Esophagus (tissue), 2 donors: Measurements from ENCODE around the gene KRT74. TPM values are rescaled to one million over a fixed set of nuclear protein-coding genes. Genes with fewer than 3 reads are reported as not detected.

Source experiments
- H3K27ac ChIP-seq, 2 donors: one replicate each; pipeline ENCODE4 v1.5.1; 2013; ENCODE audit warnings: low read depth in 2 of 2, mild to moderate bottlenecking in 2 of 2, inconsistent platforms in 1 of 2, low read length in 1 of 2, moderate library complexity in 1 of 2
- H3K27me3 ChIP-seq, 2 donors: one replicate each; pipeline ENCODE4 v1.6.1; 2013; ENCODE audit warnings: low read length in 2 of 2, control low read depth in 1 of 2, mild to moderate bottlenecking in 1 of 2; ENCODE audit not compliant: insufficient read depth in 2 of 2, control insufficient read depth in 1 of 2
- H3K36me3 ChIP-seq, 2 donors: one replicate each; pipeline ENCODE4 v1.6.1; 2013; ENCODE audit warnings: low read length in 1 of 2; ENCODE audit not compliant: control insufficient read depth in 2 of 2, insufficient read depth in 2 of 2
- H3K4me1 ChIP-seq, 2 donors: one replicate each; pipeline ENCODE4 v1.6.1; 2013; ENCODE audit warnings: low read length in 1 of 2; ENCODE audit not compliant: control insufficient read depth in 2 of 2, insufficient read depth in 2 of 2
- H3K4me3 ChIP-seq, 2 donors: one replicate each; pipeline ENCODE4 v1.5.1; 2013; ENCODE audit warnings: low read length in 2 of 2, mild to moderate bottlenecking in 2 of 2, low read depth in 1 of 2, moderate library complexity in 1 of 2
- H3K9me3 ChIP-seq, 2 donors: one replicate each; pipeline ENCODE4 v1.6.1; 2013; ENCODE audit warnings: mild to moderate bottlenecking in 2 of 2, low read depth in 1 of 2, low read length in 1 of 2, moderate library complexity in 1 of 2; ENCODE audit not compliant: control insufficient read depth in 2 of 2, insufficient read depth in 1 of 2
- WGBS, 2 donors: extraction: QIAGEN DNeasy Blood & Tissue Kit; methylation state at CpG; one replicate each; pipeline ENCODE4 v1.1.7; 2013; 5-methylcytosine and 5-hydroxymethylcytosine counted together
- polyA plus RNA-seq, 2 donors: library from polyadenylated mRNA; stranded (reverse); fragments of 200-250 nt; gene quantifications; one replicate each; pipeline ENCODE4 v1.2.3, GENCODE V29; 2013
- donor health status: healthy with polysubstance abuse.
- donor health status: Bipolar disorder and iron deficiency.

Gene KRT74
- polyA plus RNA-seq, 2 donors = 0.07 to 0.24 TPM

DNA sequence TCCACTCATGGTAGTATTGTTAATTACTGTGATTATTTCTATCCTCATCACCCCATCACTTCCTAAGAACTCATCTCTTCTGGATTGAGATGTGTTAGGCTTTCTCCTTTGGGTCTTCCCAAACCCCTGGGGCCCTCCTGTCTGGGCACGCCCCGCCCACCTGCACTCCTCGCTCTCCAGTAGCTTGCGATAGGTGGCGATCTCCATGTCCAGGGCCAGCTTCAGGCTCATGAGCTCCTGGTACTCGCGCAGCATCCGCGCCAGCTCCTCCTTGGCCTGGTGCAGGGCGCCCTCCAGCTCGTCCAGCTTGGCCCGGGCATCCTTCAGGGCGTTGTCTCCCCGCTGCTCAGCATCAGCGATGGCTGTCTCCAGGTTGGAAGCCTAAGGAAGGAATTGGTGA, 27.5 kb downstream of the KRT74 start:
- no peaks in the 10 kb centered on the region for H3K36me3 ChIP-seq
- peaks cover 0 to 8% of the 10 kb centered on the region in 2 donors for H3K4me1 ChIP-seq
- H3K27ac ChIP-seq = no peak overlapping the region
- H3K27me3 ChIP-seq = no peaks in the 10 kb centered on the region
- WGBS, 2 donors = 83 to 89% methylated on average over 15 of the region's 15 CpGs
- H3K9me3 ChIP-seq = no peaks in the 10 kb centered on the region
- no peak overlapping the region for H3K4me3 ChIP-seq

DNA sequence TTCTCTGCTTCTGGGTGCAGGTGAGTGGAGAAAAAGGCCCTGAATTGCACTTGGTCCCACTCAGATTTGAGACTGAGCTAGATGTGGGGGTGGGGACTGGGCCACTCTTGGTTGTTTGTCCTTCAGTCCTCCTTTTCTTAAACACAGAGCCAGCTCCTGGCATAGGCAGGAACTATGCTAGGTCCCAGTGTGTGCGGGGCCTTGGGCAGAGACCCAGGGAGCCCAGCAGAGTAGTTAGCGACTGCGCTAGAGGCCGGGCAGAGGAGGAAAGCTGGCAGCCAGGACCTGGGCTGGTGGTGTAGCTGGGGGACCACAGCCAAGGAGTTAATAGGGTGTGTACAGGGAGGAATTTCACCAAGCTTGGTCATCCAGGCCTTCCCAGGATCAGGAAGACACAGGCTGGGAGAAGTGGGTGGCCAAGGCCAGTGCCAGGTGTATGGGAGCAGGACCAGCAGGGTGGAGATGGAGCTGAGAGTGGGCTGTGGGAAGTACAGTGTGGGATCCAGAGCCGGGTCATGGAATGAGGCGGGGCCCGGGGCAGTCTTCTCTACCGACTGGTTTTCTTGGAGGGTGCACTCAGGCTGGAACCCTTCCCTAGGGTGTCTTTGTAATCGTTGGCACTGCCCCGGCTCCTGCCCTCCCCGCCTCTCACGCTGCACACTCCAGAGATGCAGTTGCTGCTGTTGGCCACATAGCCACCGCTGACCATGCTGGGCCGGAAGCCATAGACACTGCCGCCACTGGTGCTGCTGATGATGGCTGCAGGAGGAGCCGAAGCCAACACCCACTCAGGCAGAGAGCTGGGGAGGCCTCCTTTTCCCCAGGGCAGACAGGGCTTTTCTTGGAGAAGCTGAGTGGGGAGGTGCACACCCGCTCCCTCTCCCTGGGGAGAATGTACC, 29.4 kb downstream of the KRT74 start:
- Histone ChIP-seq H3K27me3 (no peaks in the 10 kb centered on the region), H3K4me1 (peaks cover 0 to 18% of the 10 kb centered on the region in 2 donors), H3K27ac (no peak overlapping the region), H3K4me3 (no peak overlapping the region), H3K9me3 (no peaks in the 10 kb centered on the region), H3K36me3 (no peaks in the 10 kb centered on the region)
- 53 to 62% methylated on average over 17 of the region's 17 CpGs for WGBS, 2 donors

DNA sequence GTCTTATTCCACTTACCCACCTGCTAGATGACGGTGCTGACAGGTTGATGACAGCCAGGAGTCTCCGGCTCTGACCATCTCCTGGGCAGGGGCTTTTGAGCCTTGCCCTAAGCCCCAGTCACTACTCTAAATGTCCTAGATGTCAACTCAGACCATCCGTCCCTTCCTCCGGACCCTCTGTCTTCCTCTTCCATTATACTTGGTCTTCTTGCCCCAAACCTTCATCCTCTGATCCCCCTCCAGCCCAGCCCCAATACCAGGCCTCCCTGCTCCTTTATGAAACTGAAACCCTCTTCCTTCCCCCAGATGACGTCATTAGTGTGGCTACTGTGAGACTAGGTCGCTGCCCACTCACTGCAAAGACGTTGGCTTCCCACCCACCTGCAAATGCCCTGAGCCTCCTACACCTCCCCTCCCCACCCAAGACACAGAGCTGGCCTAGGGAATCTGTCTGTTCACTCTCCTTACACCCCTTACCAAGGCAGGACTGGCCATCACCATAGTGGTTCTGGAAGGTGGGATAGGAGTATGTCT, 30.8 kb downstream of the KRT74 start:
- Histone ChIP-seq H3K9me3 (no peaks in the 10 kb centered on the region), H3K27ac (no peak overlapping the region), H3K4me3 (no peak overlapping the region), H3K4me1 (peaks cover 0 to 18% of the 10 kb centered on the region in 2 donors), H3K36me3 (no peaks in the 10 kb centered on the region), H3K27me3 (no peaks in the 10 kb centered on the region)
- 68 to 75% methylated on average over 7 of the region's 7 CpGs for WGBS, 2 donors

DNA sequence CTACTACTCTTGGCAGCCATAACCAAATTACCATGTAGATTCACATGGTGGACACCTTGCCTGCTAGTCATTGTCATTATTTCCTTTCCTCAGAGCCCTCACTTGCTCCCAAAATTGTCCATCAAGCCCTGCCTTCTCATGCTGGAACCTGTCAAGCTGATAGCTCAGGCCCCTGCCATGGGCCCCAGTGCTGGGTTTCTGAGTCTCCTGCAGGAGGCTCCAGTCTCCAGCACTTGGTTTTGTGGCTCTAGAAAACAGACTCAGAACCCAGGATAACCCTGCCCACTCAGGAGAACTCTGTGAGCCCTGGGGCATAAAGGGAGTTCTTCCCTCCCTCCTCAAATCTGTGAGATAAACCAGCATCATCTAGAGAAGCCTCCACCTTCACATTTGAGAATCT, 31.5 kb downstream of the KRT74 start:
- Histone ChIP-seq H3K27me3 (no peaks in the 10 kb centered on the region), H3K4me3 (no peak overlapping the region), H3K27ac (no peak overlapping the region), H3K36me3 (no peaks in the 10 kb centered on the region), H3K4me1 (peaks cover 0 to 19% of the 10 kb centered on the region in 2 donors), H3K9me3 (no peaks in the 10 kb centered on the region)

DNA sequence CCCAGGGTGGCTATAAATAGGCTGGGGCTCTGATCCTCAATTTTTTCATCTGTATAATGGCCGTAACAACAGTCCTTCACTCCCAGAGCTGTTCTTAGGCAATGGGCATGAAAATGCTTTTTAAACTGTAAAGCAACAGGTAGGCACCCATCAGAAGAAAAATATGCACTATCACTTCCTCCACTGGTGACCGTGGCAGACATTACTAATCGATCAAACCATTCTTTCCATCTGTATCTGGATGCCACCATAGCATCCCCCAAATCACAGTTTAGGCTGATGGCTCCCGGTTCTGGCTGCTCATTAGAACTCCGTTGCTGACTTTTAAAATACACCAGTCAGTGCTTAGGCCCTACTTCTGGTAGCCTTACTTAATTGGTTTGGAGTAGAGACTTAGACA, 31.9 kb downstream of the KRT74 start:
- no peaks in the 10 kb centered on the region for H3K36me3 ChIP-seq
- no peak overlapping the region for H3K4me3 ChIP-seq
- no peaks in the 10 kb centered on the region for H3K9me3 ChIP-seq
- H3K27me3 ChIP-seq = no peaks in the 10 kb centered on the region
- 91 to 93% methylated on average over 5 of the region's 5 CpGs for WGBS, 2 donors
- peaks cover 0 to 19% of the 10 kb centered on the region in 2 donors for H3K4me1 ChIP-seq
- no peak overlapping the region for H3K27ac ChIP-seq

DNA sequence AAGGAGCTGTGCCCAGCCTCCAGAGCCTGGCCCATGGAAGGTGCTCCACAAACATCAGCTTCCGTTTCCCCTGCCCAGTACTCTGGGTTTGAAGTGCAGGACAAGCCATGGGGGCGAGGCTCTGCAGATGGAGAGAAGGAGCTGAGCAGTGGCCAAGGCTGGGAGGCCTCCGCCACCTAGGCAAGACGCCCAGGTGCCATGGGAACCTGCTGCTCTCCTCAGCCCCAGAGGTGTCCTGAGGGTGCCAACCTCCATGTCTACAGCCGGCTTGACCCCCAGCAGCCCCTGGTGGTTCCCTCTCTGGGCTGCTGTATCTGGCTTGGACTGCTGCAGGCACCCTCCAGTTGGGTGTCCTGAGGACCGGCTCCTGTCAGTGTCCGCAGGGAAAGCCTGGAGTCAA, 33.1 kb downstream of the KRT74 start:
- Histone ChIP-seq H3K27ac (no peak overlapping the region), H3K4me1 (peaks cover 0 to 19% of the 10 kb centered on the region in 2 donors), H3K36me3 (no peaks in the 10 kb centered on the region), H3K4me3 (no peak overlapping the region), H3K27me3 (no peaks in the 10 kb centered on the region), H3K9me3 (no peaks in the 10 kb centered on the region)
- 83 to 92% methylated on average over 7 of the region's 7 CpGs for WGBS, 2 donors

DNA sequence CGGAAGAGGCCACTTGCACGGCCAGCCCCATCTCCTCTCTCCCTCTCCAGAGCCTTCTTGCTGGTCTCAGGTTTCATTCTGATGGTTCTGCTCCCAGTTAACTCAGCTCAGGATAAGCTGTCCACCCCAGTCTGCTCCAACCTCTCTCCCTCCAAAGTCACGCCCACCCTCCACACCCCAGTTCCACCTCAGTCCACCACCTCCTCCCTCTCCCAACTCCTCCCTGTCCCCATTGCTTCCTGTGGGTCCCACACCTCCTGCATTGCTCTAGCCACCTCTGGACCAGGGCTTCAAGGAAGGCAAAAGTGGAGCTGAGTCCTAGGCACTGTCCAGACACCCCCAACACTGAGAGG, 33.8 kb downstream of the KRT74 start:
- no peaks in the 10 kb centered on the region for H3K27me3 ChIP-seq
- peaks cover 0 to 19% of the 10 kb centered on the region in 2 donors for H3K4me1 ChIP-seq
- no peak overlapping the region for H3K27ac ChIP-seq

DNA sequence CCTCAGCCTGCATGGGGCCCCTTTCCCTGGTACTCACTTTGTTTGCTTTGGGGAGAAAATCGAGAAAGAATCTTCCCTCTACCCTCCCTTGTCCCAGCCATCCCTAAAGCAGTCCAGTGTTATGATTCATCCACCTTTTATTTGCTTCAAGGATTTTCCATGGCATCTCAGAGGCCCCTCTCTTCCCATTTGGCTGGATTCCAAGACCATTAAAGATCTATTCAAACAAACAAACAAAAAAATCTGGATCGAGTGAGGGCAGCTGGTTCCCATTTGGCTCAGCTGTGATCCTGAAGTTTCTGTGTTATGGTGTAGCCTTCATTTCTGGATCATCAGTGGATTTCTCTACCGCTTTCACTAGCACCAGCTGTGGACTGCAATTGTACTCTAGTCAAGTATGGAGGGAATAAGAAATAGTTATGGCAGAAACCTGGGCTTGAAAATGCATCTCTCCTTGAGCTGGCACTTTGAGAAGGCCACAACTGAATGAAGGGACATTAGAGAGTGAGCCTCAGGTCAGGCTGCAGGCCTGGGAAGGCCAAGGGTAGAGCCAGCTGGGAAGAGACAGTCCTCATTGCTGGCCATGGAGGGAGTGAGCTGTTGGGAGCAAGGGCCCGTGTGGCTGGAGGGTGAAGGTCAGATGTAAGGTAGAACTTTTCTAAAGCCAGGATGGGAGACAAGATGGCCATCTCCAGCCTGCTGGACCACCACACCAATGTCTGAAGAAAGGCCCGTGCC, 34.4 kb downstream of the KRT74 start:
- H3K4me1 ChIP-seq = peaks cover 0 to 14% of the 10 kb centered on the region in 2 donors
- no peaks in the 10 kb centered on the region for H3K9me3 ChIP-seq
- WGBS, 2 donors = 43 to 51% methylated on average over 4 to 5 of the region's 5 CpGs
- H3K36me3 ChIP-seq = no peaks in the 10 kb centered on the region
- H3K27me3 ChIP-seq = no peaks in the 10 kb centered on the region
- no peak overlapping the region for H3K27ac ChIP-seq
- H3K4me3 ChIP-seq = no peak overlapping the region

More for the DNA sequence above, 33.8 kb downstream of the KRT74 start:
- WGBS, 2 donors = 77 to 93% methylated on average over 2 to 3 of the region's 3 CpGs
- Histone ChIP-seq H3K36me3 (no peaks in the 10 kb centered on the region), H3K9me3 (no peaks in the 10 kb centered on the region), H3K4me3 (no peak overlapping the region)

DNA sequence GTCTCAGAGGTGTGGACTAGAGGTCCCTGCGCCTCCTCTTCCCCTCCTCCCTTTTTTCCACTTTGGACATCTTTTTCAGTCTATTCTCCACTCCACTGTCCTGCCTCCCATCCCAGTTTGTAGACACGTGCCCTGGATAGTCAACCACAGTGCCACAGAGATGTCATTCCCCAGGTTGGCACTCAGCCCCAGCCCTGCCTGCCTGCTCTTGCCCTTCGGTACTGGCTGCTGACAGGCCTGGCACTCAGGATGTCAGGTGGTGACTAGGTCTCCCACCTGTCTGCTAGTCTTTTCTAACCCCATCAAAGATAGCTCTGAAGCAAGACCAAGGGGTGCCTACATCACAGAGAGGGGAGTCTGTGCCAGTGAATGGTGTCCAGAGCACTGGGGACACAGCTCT, 36.5 kb downstream of the KRT74 start:
- Histone ChIP-seq H3K4me1 (peaks cover 0 to 12% of the 10 kb centered on the region in 2 donors), H3K27me3 (no peaks in the 10 kb centered on the region), H3K4me3 (no peak overlapping the region), H3K36me3 (no peaks in the 10 kb centered on the region), H3K27ac (no peak overlapping the region), H3K9me3 (no peaks in the 10 kb centered on the region)
- WGBS, 2 donors = 61 to 65% methylated on average over 3 of the region's 3 CpGs
